ENCODE data around the gene CTU2.

CTU2 gene

GRCh38 chr16:88714420-88715302, 8.4 kb downstream of the CTU2 start:
- TF ChIP-seq NFIC (IDR thresholded peaks at IDR 0.05) (no peak), RAD21 (IDR thresholded peaks at IDR 0.05; ENCODE audit: low read depth) (no peak)

DNA sequence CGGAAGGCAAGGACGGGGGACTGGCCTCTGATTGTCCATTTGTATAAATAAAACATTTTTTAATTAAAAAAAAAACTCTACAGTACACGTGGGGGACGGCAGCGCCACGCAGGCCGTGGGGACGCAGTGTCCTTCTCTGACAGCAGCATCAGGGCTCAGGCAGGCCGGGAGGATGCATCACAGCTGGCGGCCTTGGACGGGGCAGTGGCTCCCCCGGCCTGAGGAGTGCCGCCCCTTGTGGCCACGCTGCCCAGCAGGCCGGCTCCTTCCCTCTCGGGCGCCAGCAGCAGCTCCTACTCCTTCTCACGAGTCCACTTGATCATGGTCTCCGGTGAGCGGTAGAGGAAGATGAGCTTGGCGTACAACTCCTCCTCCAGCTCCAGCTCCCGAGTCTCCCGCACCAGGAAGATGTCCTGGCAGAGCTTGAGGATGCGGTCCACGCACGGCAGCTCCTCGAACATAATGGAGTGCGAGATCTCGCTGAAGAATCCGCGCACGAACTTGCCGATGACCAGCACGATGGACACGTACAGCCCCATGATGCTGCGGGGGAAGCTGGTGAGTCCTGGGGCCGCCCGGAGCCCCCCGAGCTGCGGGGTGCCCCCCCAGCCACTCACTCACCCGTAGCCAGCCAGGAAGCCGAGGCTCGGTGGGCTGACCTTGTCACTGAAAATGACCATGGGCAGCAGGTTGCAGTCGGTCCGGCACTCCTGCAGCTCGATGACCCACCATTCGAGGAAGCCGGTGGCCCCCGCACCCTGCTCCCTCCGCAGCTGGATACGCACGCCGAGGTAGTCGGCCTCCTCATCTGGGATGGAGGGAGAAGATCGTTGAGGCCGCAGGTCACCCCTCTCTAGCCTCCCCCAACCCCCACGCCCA, 9.2 kb downstream of the CTU2 start:
- TF ChIP-seq TEAD4 (IDR thresholded peaks at IDR 0.05) (no peak), ZBTB7A (IDR thresholded peaks at IDR 0.05; ENCODE audit: low read depth) (no peak), USF1 (IDR thresholded peaks at IDR 0.05) (no peak), RAD21 (IDR thresholded peaks at IDR 0.05; ENCODE audit: low read depth) (no peak), TAF1 (IDR thresholded peaks at IDR 0.05; ENCODE audit: low read depth) (no peak), EP300 (IDR thresholded peaks at IDR 0.05; ENCODE audit: borderline replicate concordance) (no peak), YY1 (IDR thresholded peaks at IDR 0.05; ENCODE audit: low read depth) (no peak), NFIC (IDR thresholded peaks at IDR 0.05) (no peak), MAX (IDR thresholded peaks at IDR 0.05) (no peak), CREB1 (IDR thresholded peaks at IDR 0.05; ENCODE audit: low read depth) (no peak), EGR1 (IDR thresholded peaks at IDR 0.05) (no peak)
- TF ChIP-seq, protein P1, sequence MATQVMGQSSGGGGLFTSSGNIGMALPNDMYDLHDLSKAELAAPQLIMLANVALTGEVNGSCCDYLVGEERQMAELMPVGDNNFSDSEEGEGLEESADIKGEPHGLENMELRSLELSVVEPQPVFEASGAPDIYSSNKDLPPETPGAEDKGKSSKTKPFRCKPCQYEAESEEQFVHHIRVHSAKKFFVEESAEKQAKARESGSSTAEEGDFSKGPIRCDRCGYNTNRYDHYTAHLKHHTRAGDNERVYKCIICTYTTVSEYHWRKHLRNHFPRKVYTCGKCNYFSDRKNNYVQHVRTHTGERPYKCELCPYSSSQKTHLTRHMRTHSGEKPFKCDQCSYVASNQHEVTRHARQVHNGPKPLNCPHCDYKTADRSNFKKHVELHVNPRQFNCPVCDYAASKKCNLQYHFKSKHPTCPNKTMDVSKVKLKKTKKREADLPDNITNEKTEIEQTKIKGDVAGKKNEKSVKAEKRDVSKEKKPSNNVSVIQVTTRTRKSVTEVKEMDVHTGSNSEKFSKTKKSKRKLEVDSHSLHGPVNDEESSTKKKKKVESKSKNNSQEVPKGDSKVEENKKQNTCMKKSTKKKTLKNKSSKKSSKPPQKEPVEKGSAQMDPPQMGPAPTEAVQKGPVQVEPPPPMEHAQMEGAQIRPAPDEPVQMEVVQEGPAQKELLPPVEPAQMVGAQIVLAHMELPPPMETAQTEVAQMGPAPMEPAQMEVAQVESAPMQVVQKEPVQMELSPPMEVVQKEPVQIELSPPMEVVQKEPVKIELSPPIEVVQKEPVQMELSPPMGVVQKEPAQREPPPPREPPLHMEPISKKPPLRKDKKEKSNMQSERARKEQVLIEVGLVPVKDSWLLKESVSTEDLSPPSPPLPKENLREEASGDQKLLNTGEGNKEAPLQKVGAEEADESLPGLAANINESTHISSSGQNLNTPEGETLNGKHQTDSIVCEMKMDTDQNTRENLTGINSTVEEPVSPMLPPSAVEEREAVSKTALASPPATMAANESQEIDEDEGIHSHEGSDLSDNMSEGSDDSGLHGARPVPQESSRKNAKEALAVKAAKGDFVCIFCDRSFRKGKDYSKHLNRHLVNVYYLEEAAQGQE (IDR thresholded peaks at IDR 0.05; ENCODE audit: low read depth) = no peak

DNA sequence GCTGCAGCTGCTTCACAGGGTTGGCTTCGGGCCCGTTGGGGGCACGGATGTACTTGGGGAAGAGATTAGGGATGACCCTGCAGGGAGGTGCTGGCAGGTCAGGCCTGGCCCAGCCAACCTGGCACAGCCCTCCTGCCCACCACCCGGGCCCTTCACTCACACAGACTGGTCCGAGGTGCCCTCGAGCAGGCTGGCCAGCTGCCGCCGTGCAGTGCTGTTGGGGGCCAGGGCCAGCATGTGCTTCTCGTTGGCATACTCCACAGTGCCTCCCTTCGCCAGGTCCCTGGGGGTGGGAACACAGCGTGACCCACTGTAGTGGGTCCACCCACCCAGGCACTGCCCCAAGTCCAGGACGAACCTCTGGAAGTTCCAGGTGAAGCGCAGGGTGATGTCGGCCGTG, 9.9 kb downstream of the CTU2 start:
- TF ChIP-seq ZBTB7A (IDR thresholded peaks at IDR 0.05; ENCODE audit: low read depth) (no peak), USF1 (IDR thresholded peaks at IDR 0.05) (no peak), NFIC (IDR thresholded peaks at IDR 0.05) (no peak), CEBPB (IDR thresholded peaks at IDR 0.05) (no peak), EGR1 (IDR thresholded peaks at IDR 0.05) (no peak), TAF1 (IDR thresholded peaks at IDR 0.05; ENCODE audit: low read depth) (no peak), EP300 (IDR thresholded peaks at IDR 0.05; ENCODE audit: borderline replicate concordance) (no peak), TCF12 (IDR thresholded peaks at IDR 0.05; ENCODE audit: low read depth) (no peak), YY1 (IDR thresholded peaks at IDR 0.05; ENCODE audit: low read depth) (no peak), RAD21 (IDR thresholded peaks at IDR 0.05; ENCODE audit: low read depth) (no peak), MAX (IDR thresholded peaks at IDR 0.05) (no peak), FOXM1 (IDR thresholded peaks at IDR 0.05; ENCODE audit: borderline replicate concordance, low read depth) (no peak), TEAD4 (IDR thresholded peaks at IDR 0.05) (no peak)

- no peak for TF ChIP-seq CEBPB (IDR thresholded peaks at IDR 0.05)
- no peak for TF ChIP-seq EGR1 (IDR thresholded peaks at IDR 0.05)
- TF ChIP-seq EP300 (IDR thresholded peaks at IDR 0.05; ENCODE audit: borderline replicate concordance) = no peak
- no peak for TF ChIP-seq TAF1 (IDR thresholded peaks at IDR 0.05; ENCODE audit: low read depth)
- TF ChIP-seq NFIC (IDR thresholded peaks at IDR 0.05) = no peak
- no peak for TF ChIP-seq TEAD4 (IDR thresholded peaks at IDR 0.05)
- no peak for TF ChIP-seq MAX (IDR thresholded peaks at IDR 0.05)
- no peak for TF ChIP-seq RAD21 (IDR thresholded peaks at IDR 0.05; ENCODE audit: low read depth)
- TF ChIP-seq ZBTB7A (IDR thresholded peaks at IDR 0.05; ENCODE audit: low read depth) = no peak
- TF ChIP-seq, protein P1 (IDR thresholded peaks at IDR 0.05; ENCODE audit: low read depth) = no peak
- no peak for TF ChIP-seq CREB1 (IDR thresholded peaks at IDR 0.05; ENCODE audit: low read depth)
- no peak for TF ChIP-seq TCF12 (IDR thresholded peaks at IDR 0.05; ENCODE audit: low read depth)
- no peak for TF ChIP-seq FOXM1 (IDR thresholded peaks at IDR 0.05; ENCODE audit: borderline replicate concordance, low read depth)
- no peak for TF ChIP-seq USF1 (IDR thresholded peaks at IDR 0.05)
- no peak for TF ChIP-seq YY1 (IDR thresholded peaks at IDR 0.05; ENCODE audit: low read depth)
Observed at GRCh38 chr16:88716601-88717001, 10.3 kb downstream of the CTU2 start.

Measured in Ishikawa (cell line).